ENCODE results near the gene TRIM25. TPM values are rescaled to one million over a fixed set of nuclear protein-coding genes. Genes with fewer than 3 reads are reported as not detected.

The TRIM25 gene
- total RNA-seq, 1 donor from 2014 or later: 27.7 TPM

- DNase-seq (ENCODE audit: low read depth): no peak
These were observed 12.4 kb upstream of the TRIM25 start for GRCh38 chr17:56926270-56926669.

GRCh38 chr17:56925088-56925487 is 11.2 kb upstream of the TRIM25 start:
- DNase-seq (ENCODE audit: low read depth): no peak

GRCh38 chr17:56919717-56920116 is 5.9 kb upstream of the TRIM25 start:
- no peak for DNase-seq (ENCODE audit: low read depth)

GRCh38 chr17:56918916-56919315 is 5.1 kb upstream of the TRIM25 start:
- no peak for DNase-seq (ENCODE audit: low read depth)

GRCh38 chr17:56917559-56918296 is 3.9 kb upstream of the TRIM25 start:
- DNase-seq (ENCODE audit: low read depth): no peak

GRCh38 chr17:56914581-56915273 is 878 bp upstream of the TRIM25 start:
- DNase-seq (ENCODE audit: low read depth): peak; percentile 22

GRCh38 chr17:56913353-56913866 is 439 bp downstream of the TRIM25 start:
- no peak for DNase-seq (ENCODE audit: low read depth)

GRCh38 chr17:56913000-56913311 is 893 bp downstream of the TRIM25 start:
- no peak for DNase-seq (ENCODE audit: low read depth)

- no peak for DNase-seq (ENCODE audit: low read depth)
These were observed 1.5 kb downstream of the TRIM25 start for GRCh38 chr17:56912105-56912999.

- no peak for DNase-seq (ENCODE audit: low read depth)
These were observed 3.2 kb downstream of the TRIM25 start for GRCh38 chr17:56910509-56911235.

- no peak for DNase-seq (ENCODE audit: low read depth)
These were observed 3.9 kb downstream of the TRIM25 start for GRCh38 chr17:56909742-56910508.

GRCh38 chr17:56908001-56908542 is 5.8 kb downstream of the TRIM25 start:
- DNase-seq (ENCODE audit: low read depth): no peak

- no peak for DNase-seq (ENCODE audit: low read depth)
These were observed 10.3 kb downstream of the TRIM25 start for GRCh38 chr17:56903560-56903959.

- peak; percentile 91 for DNase-seq (ENCODE audit: low read depth)
These were observed 11.5 kb downstream of the TRIM25 start for GRCh38 chr17:56902348-56902747.

GRCh38 chr17:56899403-56899802 is 14.4 kb downstream of the TRIM25 start:
- DNase-seq (ENCODE audit: low read depth): no peak

GRCh38 chr17:56898874-56899273 is 15.0 kb downstream of the TRIM25 start:
- no peak for DNase-seq (ENCODE audit: low read depth)

- no peak for DNase-seq (ENCODE audit: low read depth)
These were observed 16.0 kb downstream of the TRIM25 start for GRCh38 chr17:56897646-56898424.

GRCh38 chr17:56896968-56897359 is 16.9 kb downstream of the TRIM25 start:
- DNase-seq (ENCODE audit: low read depth): no peak

- no peak for DNase-seq (ENCODE audit: low read depth)
These were observed 17.5 kb downstream of the TRIM25 start for GRCh38 chr17:56896217-56896967.
